Activated naive CD4-positive, alpha-beta T cell treated with anti-CD3 and anti-CD28 coated beads, Interleukin-2, amount 10 ng/mL, durations not matched to agents 7 days and 5 days (primary cell): ENCODE measurements around the gene ZNF2.
A peak's percentile ranks its signal among the peaks of the same experiment; 100 is the strongest.

Experiments used
- CTCF ChIA-PET: fragments of 350-600 bp; sonication (Branson Sonifier 250); formaldehyde crosslinking; loops from one replicate; lab custom pipeline; 2021; ENCODE audit warnings: antibody characterized with exemption; lab: Charles Lee
- DNase-seq: peaks from one replicate; pipeline ENCODE4 v3.0.0-alpha.2; 2020
- H3K27ac Mint-ChIP-seq: one replicate; pipeline ENCODE4 v1.8.0; 2021; ENCODE audit warnings: mild to moderate bottlenecking, moderate library complexity, mixed read lengths
- H3K27me3 Mint-ChIP-seq: one replicate; pipeline ENCODE4 v1.8.0; 2021; ENCODE audit warnings: mild to moderate bottlenecking, mixed read lengths
- H3K36me3 Mint-ChIP-seq: one replicate; pipeline ENCODE4 v1.8.0; 2021; ENCODE audit warnings: mixed read lengths
- H3K4me1 Mint-ChIP-seq: one replicate; pipeline ENCODE4 v1.8.0; 2021; ENCODE audit warnings: mixed read lengths
- H3K4me3 Mint-ChIP-seq: one replicate; pipeline ENCODE4 v1.8.0; 2021; ENCODE audit warnings: mild to moderate bottlenecking, moderate library complexity, mixed read lengths
- H3K9me3 Mint-ChIP-seq: one replicate; pipeline ENCODE4 v1.8.0; 2021; ENCODE audit warnings: mixed read lengths

The ZNF2 gene

DNA sequence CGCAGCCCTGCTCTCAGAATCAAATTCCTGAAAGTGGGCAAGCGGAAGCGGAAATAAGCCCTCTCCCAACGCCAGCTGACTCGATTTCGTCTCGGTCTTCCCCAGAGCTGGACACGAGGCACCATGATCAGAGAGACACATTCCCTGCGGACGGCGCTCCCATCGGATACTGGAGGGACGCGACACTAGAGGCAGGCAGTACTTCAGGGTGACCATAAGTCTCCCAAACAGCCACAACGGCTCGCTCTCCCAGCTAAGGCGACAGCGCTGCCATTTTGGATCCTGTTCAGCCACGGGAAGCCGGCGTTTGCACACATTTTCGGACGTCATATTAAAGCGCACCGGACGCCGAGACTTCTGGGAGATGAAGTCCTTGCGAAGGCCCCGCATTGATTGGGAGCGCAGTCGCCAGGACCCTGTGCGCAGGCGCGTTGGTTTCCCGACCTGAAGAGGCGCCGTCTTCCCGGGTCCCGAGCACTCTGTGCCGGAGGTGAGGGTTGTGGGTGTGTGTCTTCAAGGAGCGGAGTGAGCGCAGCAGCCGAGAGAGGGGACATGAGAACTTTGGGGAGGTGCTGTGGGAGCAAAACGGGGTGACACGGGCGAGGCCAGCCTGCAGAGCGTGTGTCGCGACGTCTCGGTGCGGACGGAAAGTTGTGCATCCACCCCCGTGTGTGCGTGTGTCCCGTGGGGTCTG lies at the start of gene ZNF2:
ZNF2 (plus strand) TSS at position 439 of the 694 bp plus-strand sequence. CDS start 10,418 bp downstream, outside the sequence.
- CTCF ChIA-PET: interaction anchor here (1.3 to 2.4 kb wide), 3 partner anchors 39 to 143 kb away, joined by 3 to 10 read pairs (median 4); no protein-coding TSS in a partner anchor

DNA sequence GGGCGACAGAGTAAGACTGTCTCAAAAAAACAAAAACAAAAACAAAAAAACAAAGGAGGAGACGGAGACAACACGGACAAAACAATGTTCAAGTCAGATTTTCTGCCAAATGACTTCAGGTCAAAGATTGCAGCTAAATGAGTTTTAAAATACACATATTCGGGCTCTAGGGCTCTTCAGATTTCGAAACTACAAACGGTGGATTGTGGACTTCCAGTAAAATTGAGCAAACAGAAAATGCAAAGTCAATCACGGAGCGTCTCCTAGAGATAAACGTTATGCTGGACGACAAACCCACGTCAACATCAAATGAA lies 44.6 kb upstream of the ZNF2 start:
- H3K36me3 Mint-ChIP-seq: peaks cover 32% of the 10 kb centered on the region
- H3K27ac Mint-ChIP-seq: peak overlapping the region; percentile 97
- H3K4me3 Mint-ChIP-seq: peak overlapping the region; percentile 98
- peaks cover 45% of the 10 kb centered on the region for H3K4me1 Mint-ChIP-seq
- H3K9me3 Mint-ChIP-seq: no peaks in the 10 kb centered on the region
- DNase-seq: no peak
- H3K27me3 Mint-ChIP-seq: no peaks in the 10 kb centered on the region
- CTCF ChIA-PET: interaction anchor here (0.7 to 12.1 kb wide), 5 partner anchors 41 to 164 kb away, joined by 3 to 190 read pairs (median 8); partner anchors contain the start of gene MAL

More for the DNA sequence above, at the start of gene ZNF2:
- peaks cover 8% of the 10 kb centered on the region for H3K9me3 Mint-ChIP-seq
- H3K4me3 Mint-ChIP-seq: peak within 1 kb of the TSS; percentile 98
- H3K36me3 Mint-ChIP-seq: peaks cover 18% of the 10 kb centered on the region
- peak within 1 kb of the TSS; percentile 92 for H3K27ac Mint-ChIP-seq
- DNase-seq: peak; percentile 99
- H3K27me3 Mint-ChIP-seq: no peaks in the 10 kb centered on the region
- H3K4me1 Mint-ChIP-seq: peaks cover 32% of the 10 kb centered on the region

DNA sequence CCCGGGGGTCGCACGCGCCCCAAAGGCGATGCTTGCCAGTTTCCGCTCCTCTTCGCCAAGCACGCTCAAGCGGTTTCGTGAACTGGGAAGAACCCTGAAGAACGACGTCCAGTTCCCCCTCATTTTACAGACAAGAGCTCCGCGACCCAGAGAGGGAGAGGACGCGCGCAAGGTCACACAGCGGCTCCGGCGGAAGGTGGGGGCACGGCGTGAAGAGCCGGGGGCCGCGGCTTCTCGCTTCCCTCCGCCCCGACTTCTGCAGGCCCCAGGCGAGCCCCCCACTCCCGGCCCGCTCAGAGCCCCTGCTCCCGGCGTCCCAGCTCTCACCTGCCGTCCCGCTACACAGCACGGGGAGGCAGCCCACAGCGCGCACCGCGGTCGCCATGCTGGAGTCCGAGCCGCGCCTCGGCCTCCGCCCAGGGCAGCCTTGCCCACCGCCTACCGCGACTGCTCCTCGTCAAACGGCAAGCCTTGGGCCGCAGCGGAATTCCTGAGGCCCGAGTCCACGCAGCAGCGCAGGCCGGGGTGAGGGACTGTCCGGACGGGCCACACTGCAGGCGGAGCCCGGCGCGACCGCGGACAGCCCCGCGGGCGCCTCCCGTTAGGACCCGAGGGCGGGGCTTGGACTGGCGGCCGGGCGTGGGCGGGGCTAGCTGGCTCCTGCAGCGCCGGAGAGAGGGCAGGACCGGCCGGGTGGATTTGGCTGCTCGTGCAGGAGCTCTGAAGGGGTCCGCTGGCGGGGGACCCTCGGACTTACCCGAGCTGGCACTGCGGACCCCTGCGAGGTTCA lies 44.0 kb upstream of the ZNF2 start, which contains the start of gene MRPS5:
MRPS5 (minus strand) TSS at position 402 of the 790 bp plus-strand sequence; CDS start at position 385, 17 bp downstream.
- H3K4me1 Mint-ChIP-seq: peaks cover 45% of the 10 kb centered on the region
- DNase-seq: peak; percentile 88
- peaks cover 31% of the 10 kb centered on the region for H3K36me3 Mint-ChIP-seq
- H3K27ac Mint-ChIP-seq: peak within 1 kb of the TSS; percentile 97
- H3K9me3 Mint-ChIP-seq: no peaks in the 10 kb centered on the region
- CTCF ChIA-PET: interaction anchor here (0.7 to 12.1 kb wide), 6 partner anchors 42 to 165 kb away, joined by 3 to 190 read pairs (median 6); partner anchors contain the start of gene MAL
- H3K27me3 Mint-ChIP-seq: no peaks in the 10 kb centered on the region
- peak within 1 kb of the TSS; percentile 98 for H3K4me3 Mint-ChIP-seq

DNA sequence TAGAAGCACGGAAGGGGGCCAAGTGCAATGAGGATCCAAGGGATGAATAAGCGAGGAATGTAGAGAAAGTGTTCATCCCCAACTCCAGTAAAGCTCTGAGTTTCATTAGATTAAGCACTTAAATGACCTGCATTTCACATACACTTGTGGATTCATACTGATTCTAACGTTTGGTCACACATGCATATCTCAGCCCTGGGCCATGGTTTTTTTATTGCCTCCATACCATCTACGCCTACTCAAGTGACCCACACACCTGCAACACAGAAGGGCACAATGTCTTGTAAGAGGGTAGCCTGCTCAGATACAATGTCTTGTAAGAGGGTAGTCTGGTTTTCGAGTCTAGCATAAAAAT lies 43.4 kb upstream of the ZNF2 start:
- no peak for DNase-seq
- Mint-ChIP-seq H3K36me3 (peaks cover 29% of the 10 kb centered on the region), H3K27me3 (no peaks in the 10 kb centered on the region), H3K27ac (peak overlapping the region; percentile 97), H3K4me1 (peaks cover 44% of the 10 kb centered on the region), H3K4me3 (peak overlapping the region; percentile 98), H3K9me3 (no peaks in the 10 kb centered on the region)
- CTCF ChIA-PET: interaction anchor here (1.6 to 12.1 kb wide), 4 partner anchors 42 to 136 kb away, joined by 3 to 190 read pairs (median 13); partner anchors contain the start of gene MAL

DNA sequence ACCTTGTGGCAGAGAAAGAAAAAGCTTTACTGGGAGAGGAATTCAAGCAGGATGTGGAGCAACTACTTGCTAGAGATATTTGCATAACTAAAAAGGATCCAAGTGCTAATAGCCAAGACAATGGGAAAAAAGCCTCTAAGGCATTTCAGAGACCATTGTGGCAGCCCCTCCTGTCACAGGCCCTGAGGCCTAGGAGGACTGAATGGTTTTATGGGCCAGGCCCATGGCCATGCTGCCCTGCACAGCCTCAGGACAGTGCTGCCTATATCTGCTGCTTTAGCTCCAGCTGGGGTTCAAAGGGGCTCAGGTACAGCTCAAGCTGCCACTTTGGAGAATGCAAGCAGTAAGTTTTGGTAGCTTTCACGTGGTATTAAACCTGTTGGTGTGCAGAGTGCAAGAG lies 26.9 kb upstream of the ZNF2 start:
- Mint-ChIP-seq H3K27ac (no peak overlapping the region), H3K9me3 (peaks cover 57% of the 10 kb centered on the region), H3K27me3 (no peaks in the 10 kb centered on the region), H3K4me1 (no peaks in the 10 kb centered on the region), H3K36me3 (peaks cover 9% of the 10 kb centered on the region), H3K4me3 (no peak overlapping the region)
- CTCF ChIA-PET: no interaction called here
- DNase-seq: no peak

DNA sequence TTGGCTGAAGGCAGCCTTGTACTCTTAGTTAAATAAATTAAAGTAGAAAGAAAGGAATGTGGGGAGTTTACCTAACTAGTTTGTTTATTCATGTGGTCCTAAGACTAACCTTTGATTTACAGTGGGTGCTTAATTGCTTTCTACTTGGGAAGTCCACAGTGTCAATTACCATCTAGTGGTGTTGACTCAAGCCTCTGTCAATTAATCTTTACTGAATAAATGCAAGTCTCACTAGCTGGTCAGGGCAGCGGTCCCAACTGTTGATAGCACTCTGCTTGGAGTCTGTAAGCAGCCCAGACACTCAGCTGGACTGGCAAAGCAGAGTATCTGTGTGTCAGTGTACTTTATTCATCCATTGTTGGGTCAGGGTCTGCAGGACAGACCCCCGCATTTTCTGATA lies 21.8 kb upstream of the ZNF2 start:
- H3K36me3 Mint-ChIP-seq: peaks cover 24% of the 10 kb centered on the region
- no peak overlapping the region for H3K27ac Mint-ChIP-seq

DNA sequence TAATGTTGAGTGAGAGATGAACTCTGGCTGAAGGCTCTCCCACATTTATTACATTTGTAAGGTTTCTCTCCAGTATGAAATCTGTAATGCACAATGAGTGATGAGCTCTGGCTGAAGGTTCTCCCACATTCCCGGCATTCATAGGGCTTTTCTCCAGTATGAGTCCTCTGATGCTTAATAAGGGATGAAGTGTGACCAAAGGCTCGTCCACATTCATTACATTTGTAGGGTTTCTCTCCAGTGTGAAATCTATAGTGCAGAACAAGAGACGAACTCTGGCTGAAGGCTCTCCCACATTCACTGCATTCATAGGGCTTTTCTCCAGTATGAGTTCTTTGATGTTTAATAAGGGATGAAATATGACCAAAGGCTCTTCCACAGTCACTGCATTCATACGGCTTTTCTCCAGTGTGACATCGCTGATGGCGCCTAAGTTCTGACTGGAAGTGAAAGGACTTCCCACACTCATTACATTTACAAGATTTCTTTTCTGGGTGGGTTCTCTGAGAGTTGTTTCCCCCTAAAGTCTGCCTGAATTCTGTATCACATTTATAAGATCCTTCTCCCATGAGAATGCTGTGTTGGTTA lies 16.1 kb upstream of the ZNF2 start:
- H3K4me1 Mint-ChIP-seq: no peaks in the 10 kb centered on the region
- CTCF ChIA-PET: no interaction called here
- no peak for DNase-seq
- H3K27ac Mint-ChIP-seq: no peak overlapping the region
- H3K27me3 Mint-ChIP-seq: no peaks in the 10 kb centered on the region
- peaks cover 67% of the 10 kb centered on the region for H3K36me3 Mint-ChIP-seq
- H3K9me3 Mint-ChIP-seq: peaks cover 78% of the 10 kb centered on the region
- H3K4me3 Mint-ChIP-seq: no peak overlapping the region

More for the DNA sequence above, 21.8 kb upstream of the ZNF2 start:
- H3K9me3 Mint-ChIP-seq: peaks cover 80% of the 10 kb centered on the region
- H3K4me1 Mint-ChIP-seq: no peaks in the 10 kb centered on the region
- no peak overlapping the region for H3K4me3 Mint-ChIP-seq
- H3K27me3 Mint-ChIP-seq: no peaks in the 10 kb centered on the region
- DNase-seq: no peak
- CTCF ChIA-PET: no interaction called here

DNA sequence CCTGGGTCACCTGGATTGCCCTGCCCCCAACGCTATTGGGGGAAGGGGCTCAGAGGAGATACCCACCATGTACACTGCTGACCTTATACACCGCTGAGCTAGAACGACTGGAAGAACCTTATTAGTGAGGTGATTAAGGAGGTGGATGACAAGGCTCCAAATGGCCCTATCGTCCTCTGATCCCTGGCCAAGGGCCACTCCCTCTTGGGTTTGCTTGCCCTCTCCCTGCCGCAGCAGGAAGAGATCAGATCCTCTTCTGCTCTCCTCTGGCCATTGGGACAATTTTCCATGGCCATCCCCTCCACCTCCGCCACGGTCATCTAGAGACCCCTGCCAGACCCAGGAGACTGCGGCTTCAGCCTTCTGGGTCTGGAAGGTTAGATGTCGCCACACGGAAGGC lies 7.2 kb upstream of the ZNF2 start:
- peak overlapping the region; percentile 81 for H3K4me3 Mint-ChIP-seq
- H3K27ac Mint-ChIP-seq: peak overlapping the region; percentile 60
- CTCF ChIA-PET: no interaction called here
- DNase-seq: no peak
- peaks cover 20% of the 10 kb centered on the region for H3K9me3 Mint-ChIP-seq
- peaks cover 13% of the 10 kb centered on the region for H3K4me1 Mint-ChIP-seq
- no peaks in the 10 kb centered on the region for H3K27me3 Mint-ChIP-seq
- peaks cover 37% of the 10 kb centered on the region for H3K36me3 Mint-ChIP-seq

DNA sequence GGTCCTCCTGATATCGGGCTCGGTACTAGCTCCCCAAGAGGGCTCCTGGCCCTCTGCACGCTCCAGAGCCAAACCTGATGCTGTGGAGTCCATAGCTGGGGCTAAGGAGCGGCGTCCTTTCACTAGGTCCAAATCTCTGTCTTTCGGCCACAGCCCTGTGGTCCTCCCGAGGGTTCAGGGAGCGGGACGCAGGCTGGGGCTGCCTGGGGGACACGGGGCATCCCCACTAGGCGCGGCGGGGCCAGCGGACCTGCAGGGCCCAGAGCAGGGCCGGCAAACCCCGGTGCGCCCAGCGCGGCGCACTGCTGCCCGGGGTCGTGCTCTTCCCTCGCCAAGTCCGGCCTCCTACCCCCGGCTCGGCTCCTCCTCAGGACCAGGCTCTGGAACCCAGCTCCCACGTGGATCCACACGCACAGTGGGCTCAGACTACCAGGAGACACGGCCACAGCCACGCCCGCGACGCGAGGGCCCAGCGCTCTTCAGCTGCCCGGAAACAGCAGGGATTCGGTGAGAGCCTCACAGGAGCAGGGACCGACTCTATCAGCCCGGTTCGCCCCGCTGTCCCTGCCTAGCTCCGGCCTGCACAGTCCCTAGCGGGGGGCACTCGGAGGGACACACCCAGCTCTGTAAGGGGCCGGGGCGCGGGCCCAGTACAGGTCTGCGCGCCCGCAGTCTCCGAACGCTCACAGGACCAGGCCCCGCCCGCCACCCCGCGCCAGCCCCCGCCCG lies 6.6 kb upstream of the ZNF2 start:
- H3K27me3 Mint-ChIP-seq: no peaks in the 10 kb centered on the region
- H3K4me1 Mint-ChIP-seq: peaks cover 19% of the 10 kb centered on the region
- peak overlapping the region; percentile 81 for H3K4me3 Mint-ChIP-seq
- peak; percentile 60 for DNase-seq
- peaks cover 33% of the 10 kb centered on the region for H3K36me3 Mint-ChIP-seq
- H3K9me3 Mint-ChIP-seq: peaks cover 18% of the 10 kb centered on the region
- CTCF ChIA-PET: interaction anchor here (1.2 to 1.4 kb wide), 2 partner anchors 135 to 136 kb away, joined by 3 to 5 read pairs; no protein-coding TSS in a partner anchor
- H3K27ac Mint-ChIP-seq: peak overlapping the region; percentile 79

DNA sequence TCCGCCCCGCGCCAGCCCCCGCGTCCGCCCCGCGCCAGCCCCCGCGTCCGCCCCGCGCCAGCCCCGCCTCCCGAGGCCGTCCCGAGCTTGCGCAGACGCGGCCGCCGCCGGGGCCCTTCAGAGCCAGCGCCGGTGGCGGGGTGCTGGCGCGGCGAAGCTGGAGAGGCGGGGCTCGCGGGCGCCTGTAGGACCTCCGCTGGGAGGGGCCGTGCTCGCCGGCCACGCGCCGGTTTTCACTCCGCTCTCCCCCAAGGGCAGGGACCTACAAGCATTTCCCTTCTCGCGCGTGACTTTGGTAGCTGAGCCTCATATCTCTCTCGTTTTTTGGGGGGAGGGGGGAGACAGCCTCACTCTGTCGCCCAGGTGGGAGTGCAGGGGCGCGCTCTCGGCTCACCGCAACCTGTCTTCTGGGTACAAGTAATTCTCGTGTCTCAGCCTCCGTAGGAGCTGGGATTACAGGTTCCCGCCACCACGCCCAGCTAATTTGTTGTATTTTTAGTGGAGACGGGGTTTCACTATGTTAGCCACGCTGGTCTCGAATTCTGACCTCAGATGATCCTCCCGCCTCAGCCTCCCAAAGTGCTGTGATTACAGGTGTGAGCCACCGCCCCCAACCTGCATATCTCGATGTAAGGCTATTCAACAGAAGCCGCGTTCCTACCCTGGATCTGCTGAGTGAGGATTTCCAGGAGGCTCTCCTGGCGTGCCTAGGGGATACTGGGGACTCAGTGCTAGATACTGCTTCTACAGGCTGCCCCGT lies 5.7 kb upstream of the ZNF2 start, which contains the start of gene ZNF514:
ZNF514 (minus strand) TSS at position 159 of the 760 bp plus-strand sequence. CDS start 6,595 bp downstream, outside the sequence.
- CTCF ChIA-PET: interaction anchor here (1.2 to 1.4 kb wide), 2 partner anchors 136 to 137 kb away, joined by 3 to 5 read pairs; no protein-coding TSS in a partner anchor
- H3K4me3 Mint-ChIP-seq: peak within 1 kb of the TSS; percentile 84

DNA sequence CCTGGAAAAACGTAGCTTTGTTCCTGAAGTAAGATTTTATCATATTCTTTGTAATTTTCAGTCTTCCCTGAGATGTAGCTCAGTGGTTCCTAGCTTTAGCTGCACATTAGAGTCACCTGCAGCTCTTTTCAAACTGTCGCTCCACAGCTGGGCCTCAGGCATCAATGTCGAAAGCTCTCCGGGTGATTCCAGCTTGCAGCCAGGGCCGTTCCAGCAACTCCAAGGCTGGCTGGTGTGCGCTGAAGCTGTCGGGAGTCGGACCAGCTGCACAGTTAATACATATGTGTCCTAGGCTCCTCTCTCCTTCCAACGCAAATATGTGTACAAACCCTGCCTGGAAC lies 609 bp upstream of the ZNF2 start:
- Mint-ChIP-seq H3K4me3 (peak overlapping the region; percentile 98), H3K9me3 (peaks cover 8% of the 10 kb centered on the region), H3K36me3 (peaks cover 18% of the 10 kb centered on the region), H3K27ac (peak overlapping the region; percentile 92), H3K4me1 (peaks cover 38% of the 10 kb centered on the region), H3K27me3 (no peaks in the 10 kb centered on the region)
- CTCF ChIA-PET: interaction anchor here (1.0 to 2.4 kb wide), 4 partner anchors 39 to 143 kb away, joined by 3 to 10 read pairs (median 4); partner anchors contain the start of gene MRPS5
- DNase-seq: no peak

More for the DNA sequence above, 5.7 kb upstream of the ZNF2 start, which contains the start of gene ZNF514:
- Mint-ChIP-seq H3K27ac (peak within 1 kb of the TSS; percentile 82), H3K36me3 (peaks cover 28% of the 10 kb centered on the region), H3K9me3 (peaks cover 17% of the 10 kb centered on the region), H3K4me1 (peaks cover 26% of the 10 kb centered on the region), H3K27me3 (no peaks in the 10 kb centered on the region)
- peak; percentile 83 for DNase-seq

DNA sequence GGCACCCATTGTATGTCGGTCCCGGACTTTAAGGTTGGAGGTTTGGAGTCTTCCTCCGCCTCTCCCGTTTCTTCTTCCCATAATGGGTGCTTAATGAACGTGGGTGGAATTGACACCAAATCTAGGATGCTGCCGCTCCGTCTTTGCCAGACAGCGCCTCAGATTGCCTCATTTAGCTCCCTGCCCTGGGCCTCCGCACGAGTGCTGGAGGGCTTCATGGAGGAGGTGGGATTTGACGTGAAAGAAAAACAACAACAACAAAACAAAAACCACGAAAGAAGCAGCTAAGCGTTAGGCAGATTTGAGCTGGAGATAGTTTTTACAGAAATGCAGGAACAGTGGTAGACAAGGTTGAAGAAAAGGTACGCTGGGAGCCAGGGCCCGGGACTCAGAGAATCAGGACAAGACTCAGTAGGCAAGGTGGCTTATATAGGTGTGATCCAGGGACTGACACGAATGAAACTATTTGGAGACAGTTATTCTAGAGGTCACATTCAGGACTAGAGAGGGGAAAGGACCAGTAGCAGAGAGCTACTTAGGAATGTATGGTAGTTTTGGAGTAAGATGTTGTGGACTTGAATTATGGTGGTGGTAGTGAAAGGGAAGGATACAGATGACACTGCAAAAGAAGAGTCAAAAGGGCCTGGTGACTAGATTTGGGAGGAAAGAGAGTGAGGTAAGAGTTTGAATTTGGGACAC lies 605 bp downstream of the ZNF2 start:
- no peak for DNase-seq
- Mint-ChIP-seq H3K36me3 (peaks cover 19% of the 10 kb centered on the region), H3K27me3 (no peaks in the 10 kb centered on the region), H3K4me3 (peak overlapping the region; percentile 98), H3K4me1 (peaks cover 32% of the 10 kb centered on the region), H3K9me3 (peaks cover 10% of the 10 kb centered on the region), H3K27ac (peak overlapping the region; percentile 92)
- CTCF ChIA-PET: interaction anchor here (0.7 to 2.4 kb wide), 3 partner anchors 51 to 144 kb away, joined by 4 to 10 read pairs (median 4); no protein-coding TSS in a partner anchor
